Heart right ventricle (tissue), 16 donors: ENCODE results near the gene SFXN5. TPM values are rescaled to one million over a fixed set of nuclear protein-coding genes. Genes with fewer than 3 reads are reported as not detected.

Experiments used
- ATAC-seq, 8 donors: fragments of 200-7000 bp; cut with Tn5 transposase; one replicate each; pipeline ENCODE4 v1.9.1; 2020; ENCODE audit warnings: mild to moderate bottlenecking in 8 of 8, moderate library complexity in 8 of 8, moderate number of reproducible peaks in 1 of 8
- DNase-seq, 2 donors: peaks; one replicate each; pipeline ENCODE4 v3.0.0-alpha.2; 2020
- H3K27ac ChIP-seq, 10 donors: fragments of 200-600 bp; sonication (generic) in 2 of 10; one replicate each; pipeline versions ENCODE4 v1.5.0 to v1.8.0; 2020 to 2022; ENCODE audit warnings: mild to moderate bottlenecking in 3 of 10
- H3K27me3 ChIP-seq, 7 donors: fragments of 200-600 bp; one replicate each; pipeline ENCODE4 v1.8.0; 2021 to 2022; ENCODE audit warnings: mild to moderate bottlenecking in 2 of 7
- H3K36me3 ChIP-seq, 9 donors: fragments of 200-600 bp; sonication (generic) in 1 of 9; one replicate each; pipeline versions ENCODE4 v1.5.0 to v1.8.0; 2020 to 2022; ENCODE audit warnings: mild to moderate bottlenecking in 2 of 9
- H3K4me1 ChIP-seq, 9 donors: fragments of 200-600 bp; sonication (generic) in 1 of 9; one replicate each; pipeline versions ENCODE4 v1.5.0 to v1.8.0; 2020 to 2022; ENCODE audit warnings: mild to moderate bottlenecking in 4 of 9
- H3K4me3 ChIP-seq, 10 donors: fragments of 200-600 bp; sonication (generic) in 2 of 10; one replicate each; pipeline versions ENCODE4 v1.5.0 to v1.8.0; 2020 to 2022; ENCODE audit warnings: mild to moderate bottlenecking in 7 of 10, moderate library complexity in 2 of 10
- H3K9me3 ChIP-seq, 11 donors: fragments of 200-600 bp in 10 of 11; sonication (generic) in 2 of 11; one replicate each; pipeline versions ENCODE4 v1.5.0 to v1.8.0; 2013 to 2022; ENCODE audit warnings: mild to moderate bottlenecking in 2 of 11, control low read depth in 1 of 11, moderate library complexity in 1 of 11
- CTCF ChIP-seq, 9 donors: fragments of 200-600 bp; sonication (generic) in 2 of 9; IDR thresholded peaks; one replicate each; pipeline versions ENCODE4 v1.5.0 to v1.8.0; 2021 to 2022; ENCODE audit warnings: antibody characterized with exemption in 9 of 9, mild to moderate bottlenecking in 5 of 9, moderate library complexity in 1 of 9
- WGBS, 2 donors: extraction: QIAGEN DNeasy Blood & Tissue Kit; methylation state at CpG; one replicate each; pipeline ENCODE4 v1.1.7; 2013; ENCODE audit warnings: inconsistent platforms in 1 of 2; 5-methylcytosine and 5-hydroxymethylcytosine counted together
- intact Hi-C, 10 donors: fragments of 100-400 bp; cut with DNase I; formaldehyde crosslinking; loops; one replicate each; pipeline versions ENCODE4 v1.11.1 to v1.14.2; 2022
- polyA plus RNA-seq, 2 donors: library from polyadenylated mRNA; stranded (reverse); fragments of 200-250 nt; gene quantifications; one replicate each; pipeline ENCODE4 v1.2.3, GENCODE V29; 2013
- total RNA-seq, 10 donors: library from RNA; stranded (reverse); fragmentation: NEBNext Ultra II Directional in 3 of 10; extraction: Animal tissue kit (Norgen Biotek cat#: 25700) in 3 of 10; gene quantifications; one replicate each; pipeline versions ENCODE4 v1.2.1 to v1.2.4, GENCODE V29; 2021 to 2023
- donor health status: Arrhythmogenic right ventricular cardiomyopathy.
- donor health status: ischemic (EF 13 %, LVEDD 7.1; RV severe dilation, severe dysfunction).
- donor health status: healthy with polysubstance abuse.
- donor health status: DM: no; HTN: yes; CAD: no.
- donor health status: DM: no; HTN: no; CAD: no.
- donor health status: ischemic (EF 25% LVEDD 6.9; RV normal size, moderate dysfunction).
- donor health status: ischemic (EF 25% LVEDD 5.7; RV mildly dilated, moderate dysfunction).
- donor health status: healthy.
- donor health status: DM: yes; HTN: yes; CAD: no.
- donor health status: Ischemic cardiomyopathy.
- donor health status: ischemic (EF 35%, LVEDD 5.7; RV mildly dilated, moderate dysfunction).
- donor health status: nonischemic (EF 11% LVEDD 7.7; RV severe dilation, severe dysfunction).
- donor health status: DM: yes; HTN: yes; CAD: no.
- donor health status: PGD.
- donor health status: ischemic (EF 29% LVEDD 5.4; RV normal size, mild dysfunction).
- donor health status: nonischemic (EF 23%, LVEDD 6.1; RV moderate dilation, normal function).

The SFXN5 gene
- total and polyA plus RNA-seq, 12 donors, result 4.4 to 11.8 (median 9.7) TPM

- DNase-seq (no peak), ATAC-seq (no peak)
- Histone ChIP-seq H3K27ac (no peak overlapping the region), H3K27me3 (no peaks in the 10 kb centered on the region), H3K4me1 (no peaks in the 10 kb centered on the region), H3K4me3 (no peak overlapping the region), H3K36me3 (peaks cover 0 to 42% (median 0%) of the 10 kb centered on the region in 9 donors), H3K9me3 (no peaks in the 10 kb centered on the region)
- 92 to 96% methylated on average over 12 of the region's 12 CpGs for WGBS, 2 donors
- intact Hi-C loops, result no loop called here
- no peak for TF ChIP-seq CTCF (IDR thresholded peaks at IDR 0.05)
Measured at GRCh38 chr2:72998234-72998651, 73.3 kb downstream of the SFXN5 start.

GRCh38 chr2:72996117-72996502 is 75.4 kb downstream of the SFXN5 start:
- intact Hi-C loops, result no loop called here

GRCh38 chr2:72995430-72996116 is 75.9 kb downstream of the SFXN5 start:
- DNase-seq (no peak), ATAC-seq (no peak)
- no peaks in the 10 kb centered on the region for H3K27me3 ChIP-seq
- peaks cover 0 to 35% (median 0%) of the 10 kb centered on the region in 9 donors for H3K36me3 ChIP-seq
- 86% methylated on average over 15 of the region's 15 CpGs for WGBS, 2 donors
- no peak overlapping the region for H3K4me3 ChIP-seq
- H3K27ac ChIP-seq, result no peak overlapping the region
- intact Hi-C loops, result no loop called here
- no peaks in the 10 kb centered on the region for H3K4me1 ChIP-seq
- TF ChIP-seq CTCF (IDR thresholded peaks at IDR 0.05), result no peak
- no peaks in the 10 kb centered on the region for H3K9me3 ChIP-seq

More at GRCh38 chr2:72996117-72996502, 75.4 kb downstream of the SFXN5 start:
- no peak overlapping the region for H3K4me3 ChIP-seq
- peaks cover 0 to 38% (median 0%) of the 10 kb centered on the region in 9 donors for H3K36me3 ChIP-seq
- H3K27ac ChIP-seq, result no peak overlapping the region
- TF ChIP-seq CTCF (IDR thresholded peaks at IDR 0.05), result no peak
- no peaks in the 10 kb centered on the region for H3K27me3 ChIP-seq
- no peak for ATAC-seq
- WGBS, 2 donors, result 96 to 98% methylated on average over 7 of the region's 7 CpGs
- no peaks in the 10 kb centered on the region for H3K9me3 ChIP-seq
- no peaks in the 10 kb centered on the region for H3K4me1 ChIP-seq
- no peak for DNase-seq

- intact Hi-C loops, result loop anchor here in 9 of 10 donors (5.0 kb wide), 5 partner anchors 77 to 182 kb away; partner anchors contain the start of gene SFXN5 (in 1 of the 9)
- DNase-seq, result no peak
- H3K4me3 ChIP-seq, result no peak overlapping the region
- no peak overlapping the region for H3K27ac ChIP-seq
- WGBS, 2 donors, result 85 to 86% methylated on average over 6 of the region's 6 CpGs
- H3K36me3 ChIP-seq, result peaks cover 0 to 29% (median 0%) of the 10 kb centered on the region in 9 donors
- no peak for ATAC-seq
- peaks cover 0 to 4% (median 3%) of the 10 kb centered on the region in 9 donors for H3K4me1 ChIP-seq
- TF ChIP-seq CTCF (IDR thresholded peaks at IDR 0.05), result no peak
- H3K9me3 ChIP-seq, result no peaks in the 10 kb centered on the region
- no peaks in the 10 kb centered on the region for H3K27me3 ChIP-seq
Measured at GRCh38 chr2:72994991-72995380, 76.5 kb downstream of the SFXN5 start.
